HG03432 (cell line): ENCODE results near the gene CHADL.

Experiments used
- ATAC-seq: cut with Tn5 transposase; IDR thresholded peaks from one replicate; pipeline ENCODE4 v1.9.1; 2021; ENCODE audit warnings: mild to moderate bottlenecking, moderate library complexity; ENCODE audit not compliant: unreplicated experiment

Gene CHADL

GRCh38 chr22:41230401-41230785 lies 10.3 kb downstream of the CHADL start:
- ATAC-seq, result no peak

GRCh38 chr22:41229730-41230400 lies 10.9 kb downstream of the CHADL start:
- ATAC-seq, result no peak

DNA sequence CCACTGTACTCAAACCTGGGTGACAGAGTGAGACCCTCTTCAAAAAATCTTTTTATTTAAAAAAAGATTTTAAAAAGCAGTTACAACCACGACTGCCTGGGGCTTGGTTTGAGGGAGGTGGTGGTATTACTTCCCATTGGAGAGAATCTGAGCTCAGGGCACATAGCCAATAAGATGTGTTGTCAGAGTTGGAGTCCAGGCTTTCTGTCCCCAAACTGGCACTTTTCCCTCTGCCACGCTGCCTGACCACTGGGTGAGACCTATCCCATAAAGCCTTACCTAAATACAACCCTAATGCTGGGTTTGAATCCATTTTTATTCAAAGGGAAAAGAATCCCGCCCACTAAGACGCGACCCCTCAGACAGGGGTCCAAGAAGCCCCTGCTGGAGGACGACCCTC lies 11.5 kb downstream of the CHADL start:
- ATAC-seq, result no peak

GRCh38 chr22:41226723-41227655 lies 13.7 kb downstream of the CHADL start:
- no peak for ATAC-seq

- ATAC-seq, result no peak
Measured at GRCh38 chr22:41223535-41223934, 17.2 kb downstream of the CHADL start.

GRCh38 chr22:41222846-41223507 lies 17.8 kb downstream of the CHADL start:
- ATAC-seq, result no peak

GRCh38 chr22:41217553-41218157 lies 23.1 kb downstream of the CHADL start:
- ATAC-seq, result peak; percentile 62

DNA sequence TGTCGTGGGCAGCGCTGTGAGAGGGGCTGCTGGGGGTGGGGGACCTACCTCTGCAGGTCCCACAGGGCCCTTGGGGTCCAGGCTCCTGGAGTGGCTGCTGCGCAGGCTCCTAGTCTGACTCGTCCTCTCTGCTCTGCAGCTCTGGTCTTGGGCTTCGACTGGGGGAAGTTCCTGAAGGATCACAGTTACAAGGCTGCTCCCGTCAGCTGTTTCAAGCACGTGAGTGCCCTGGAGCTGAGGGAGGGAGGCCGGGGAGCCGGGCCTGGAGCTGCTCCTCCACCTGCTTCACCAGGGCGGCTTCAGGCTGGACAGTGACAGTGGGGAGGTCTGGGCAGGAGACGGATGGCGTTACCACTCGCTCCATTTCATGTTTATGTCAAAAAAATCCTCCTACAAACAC lies 23.7 kb downstream of the CHADL start:
- ATAC-seq, result no peak

DNA sequence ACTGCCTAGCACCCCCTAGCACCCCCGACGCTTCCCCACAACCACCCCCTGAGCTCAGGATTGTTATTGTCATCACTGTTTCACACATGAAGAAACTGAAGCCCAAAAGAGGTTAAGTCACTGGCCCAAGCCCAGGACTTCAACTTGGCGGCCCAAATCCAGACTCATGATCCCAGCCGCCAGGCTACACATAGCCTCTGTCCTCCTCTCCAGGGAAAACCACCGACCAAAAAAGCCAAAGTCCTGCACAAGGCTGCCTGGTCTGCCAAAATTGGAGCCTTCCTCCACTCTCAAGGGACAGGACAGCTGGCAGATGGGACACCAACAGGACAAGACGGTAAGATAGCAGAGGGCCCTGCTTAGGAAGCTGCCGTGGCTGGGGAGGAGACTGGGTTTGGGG lies 24.8 kb downstream of the CHADL start:
- no peak for ATAC-seq

GRCh38 chr22:41215409-41215808 lies 25.3 kb downstream of the CHADL start:
- ATAC-seq, result no peak

DNA sequence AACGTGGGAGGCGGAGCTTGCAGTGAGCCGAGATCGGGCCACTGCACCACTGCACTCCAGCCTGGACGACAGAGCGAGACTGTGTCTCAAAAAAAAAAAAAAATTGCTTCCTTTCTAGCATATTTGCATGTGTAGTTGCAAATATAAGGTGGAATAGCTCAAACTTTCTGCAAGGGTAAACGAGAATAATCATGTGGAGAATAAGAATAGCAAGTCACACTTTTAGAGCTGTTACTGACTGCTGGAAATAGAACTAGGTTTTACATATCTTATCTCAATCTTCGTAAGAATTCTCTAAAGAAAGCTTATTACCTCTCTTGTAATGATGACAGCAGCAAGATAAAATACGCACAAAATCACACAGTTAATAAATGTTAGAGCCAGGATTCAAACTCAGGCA lies 34.0 kb downstream of the CHADL start:
- no peak for ATAC-seq

DNA sequence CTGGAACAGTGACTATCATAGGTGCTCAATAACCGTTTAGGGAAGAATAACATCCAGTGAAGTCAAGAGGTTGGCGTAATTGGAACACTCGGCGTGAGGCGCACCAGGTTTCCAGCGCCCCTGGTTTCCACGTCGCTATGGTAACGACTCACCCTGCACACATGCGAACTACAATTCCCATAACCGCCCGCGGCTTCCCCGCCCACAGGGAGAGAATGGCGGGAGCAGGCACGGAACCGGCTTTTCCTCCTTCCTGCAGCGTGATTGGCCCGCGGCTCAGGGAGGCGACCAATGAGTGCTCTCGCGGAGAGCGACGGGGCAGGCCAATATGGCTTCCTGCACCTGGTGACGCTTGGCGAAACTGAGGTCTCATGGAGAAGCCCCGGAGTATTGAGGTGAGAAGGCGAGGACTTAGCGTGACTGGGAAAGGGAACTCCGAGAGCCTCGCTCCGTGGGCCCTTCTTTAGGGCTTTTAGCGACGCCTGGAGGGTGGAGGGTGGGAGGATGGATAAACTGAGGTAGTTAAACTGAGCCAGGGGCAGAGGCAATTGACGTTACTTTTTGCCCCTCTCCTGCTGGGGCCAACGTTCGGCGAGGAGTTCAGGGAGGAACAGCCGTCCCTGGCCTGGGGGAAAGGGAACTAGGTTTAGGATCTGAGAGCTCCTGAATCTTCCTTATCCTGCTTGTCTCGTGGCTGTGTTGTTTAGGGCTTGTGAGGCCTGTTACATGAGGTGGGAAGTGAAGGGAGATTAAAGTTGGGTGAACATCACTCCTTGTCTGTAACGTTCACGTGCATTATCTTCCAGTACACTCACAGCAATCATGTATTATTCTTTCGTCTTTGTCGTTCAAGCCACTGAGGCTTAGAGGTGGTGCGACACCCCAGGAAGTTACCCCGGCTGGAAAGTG lies 35.5 kb downstream of the CHADL start, which contains the start of gene L3MBTL2:
Gene L3MBTL2 (plus strand): TSS at position 321 of the 909 bp plus-strand sequence. CDS start 51 bp downstream, at position 372.
- peak; percentile 95 for ATAC-seq

DNA sequence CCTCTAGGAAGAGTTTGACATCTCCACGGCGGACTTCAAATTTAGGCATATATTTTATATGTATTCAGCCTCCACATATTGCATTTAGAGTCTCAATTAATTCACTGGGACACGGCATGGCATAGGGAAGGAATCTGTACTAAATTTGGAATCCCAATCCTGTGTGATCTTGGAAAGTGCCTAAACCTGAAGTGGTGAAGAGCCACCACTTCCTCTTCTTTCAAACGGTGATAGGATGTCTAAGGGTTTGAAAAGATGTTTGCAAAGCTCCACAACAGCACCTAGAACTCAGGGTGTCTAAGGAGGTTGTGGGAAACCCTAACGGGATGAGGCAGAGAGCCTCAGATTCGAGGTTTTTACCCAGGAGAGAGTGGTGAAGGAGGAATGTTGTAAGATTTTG lies 36.7 kb downstream of the CHADL start:
- ATAC-seq, result no peak

DNA sequence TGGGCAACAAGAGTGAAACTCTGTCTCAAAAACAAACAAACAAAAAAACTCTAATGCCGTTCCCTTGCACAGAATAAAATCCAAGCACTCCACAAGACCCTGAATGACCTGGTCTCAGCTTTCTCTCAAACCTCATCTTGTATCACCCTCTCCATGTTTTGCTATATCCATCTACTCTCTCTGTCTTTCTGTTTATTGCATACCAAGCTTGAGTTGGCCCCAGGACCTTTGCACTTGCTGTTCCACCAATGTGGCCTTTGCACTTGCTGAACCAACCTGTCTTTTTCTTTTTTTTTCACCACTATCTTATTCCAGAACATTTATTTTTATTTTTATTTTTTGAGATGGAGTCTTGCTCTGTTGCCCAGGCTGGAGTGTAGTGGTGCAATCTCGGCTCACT lies 37.6 kb downstream of the CHADL start:
- ATAC-seq, result no peak

DNA sequence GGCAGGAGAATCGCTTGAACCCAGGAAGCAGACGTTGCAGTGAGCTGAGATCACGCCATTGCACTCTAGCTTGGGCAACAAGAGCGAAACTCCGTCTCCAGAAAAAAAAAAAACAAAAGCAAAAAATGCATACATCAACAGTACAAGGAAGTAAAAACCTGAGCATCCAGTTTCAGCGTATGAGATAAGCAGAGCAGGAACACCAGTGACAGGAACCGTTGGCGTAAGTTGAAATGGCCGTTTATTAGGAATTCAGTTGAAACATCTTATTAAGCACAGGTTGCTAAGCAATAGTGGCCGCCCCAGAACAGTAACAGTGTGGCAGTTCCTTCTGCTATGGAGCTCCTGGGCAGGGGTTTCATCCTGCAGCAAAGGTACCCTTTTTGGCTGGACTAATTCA lies 39.6 kb downstream of the CHADL start:
- ATAC-seq, result no peak

- no peak for ATAC-seq
Measured at GRCh38 chr22:41198027-41198580, 42.6 kb downstream of the CHADL start.

GRCh38 chr22:41197038-41197972 lies 43.4 kb downstream of the CHADL start:
- peak; percentile 80 for ATAC-seq

DNA sequence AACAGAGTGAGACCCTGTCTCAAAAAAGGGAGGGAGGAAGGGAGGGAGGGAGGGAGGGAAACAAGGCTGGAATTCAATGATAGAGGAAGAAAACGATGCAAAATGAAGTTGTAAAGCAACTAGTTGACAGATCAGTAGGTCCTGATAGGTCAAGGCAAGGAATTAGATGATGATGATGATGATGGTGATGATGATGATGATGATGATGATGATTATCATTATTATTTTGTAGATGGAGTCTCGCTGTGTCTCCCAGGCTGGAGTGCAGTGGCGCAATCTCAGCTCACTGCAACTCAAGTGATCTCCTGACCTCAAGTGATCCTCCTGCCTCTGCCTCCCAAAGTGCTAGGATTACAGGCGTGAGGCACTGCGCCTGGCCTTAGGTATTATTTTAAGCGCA lies 46.9 kb downstream of the CHADL start:
- ATAC-seq, result no peak

GRCh38 chr22:41191467-41191866 lies 49.3 kb downstream of the CHADL start:
- ATAC-seq, result no peak
